Measurements from ENCODE around the gene PLCD3.

PLCD3 gene

GRCh38 chr17:45145035-45145389 is 12.7 kb upstream of the PLCD3 start:
- peak overlapping the region; percentile 70 for H3K9ac ChIP-seq (ENCODE audit: low read depth in 1 of 2, low read length in 2 of 2)
- H3K36me3 ChIP-seq (ENCODE audit: control insufficient read depth in 1 of 2, insufficient read depth in 2 of 2, low read length in 2 of 2), result no peaks in the 10 kb centered on the region
- no peaks in the 10 kb centered on the region for H3K9me3 ChIP-seq (ENCODE audit: control insufficient read depth in 1 of 2, low read length in 2 of 2)
- H3K4me1 ChIP-seq (ENCODE audit: control insufficient read depth in 1 of 2, insufficient read depth in 2 of 2, low read length in 2 of 2), result peaks cover 25 to 28% of the 10 kb centered on the region in 2 donors
- H3K27ac ChIP-seq (ENCODE audit: low read depth, low read length), result peak overlapping the region; percentile 73
- no peaks in the 10 kb centered on the region for H3K27me3 ChIP-seq (ENCODE audit: control insufficient read depth in 1 of 2, insufficient read depth in 2 of 2, low read length in 2 of 2)
- peak overlapping the region; percentile 60 to 66 for H3K4me3 ChIP-seq (ENCODE audit: low read depth in 1 of 2, low read length in 2 of 2)

- Histone ChIP-seq H3K9me3 (ENCODE audit: control insufficient read depth in 1 of 2, low read length in 2 of 2) (no peaks in the 10 kb centered on the region), H3K27ac (ENCODE audit: low read depth, low read length) (peak overlapping the region; percentile 73), H3K4me1 (ENCODE audit: control insufficient read depth in 1 of 2, insufficient read depth in 2 of 2, low read length in 2 of 2) (peaks cover 25 to 28% of the 10 kb centered on the region in 2 donors), H3K9ac (ENCODE audit: low read depth in 1 of 2, low read length in 2 of 2) (peak overlapping the region; percentile 70), H3K4me3 (ENCODE audit: low read depth in 1 of 2, low read length in 2 of 2) (peak overlapping the region; percentile 64 to 66), H3K36me3 (ENCODE audit: control insufficient read depth in 1 of 2, insufficient read depth in 2 of 2, low read length in 2 of 2) (peaks cover 0 to under 1% of the 10 kb centered on the region in 2 donors), H3K27me3 (ENCODE audit: control insufficient read depth in 1 of 2, insufficient read depth in 2 of 2, low read length in 2 of 2) (no peaks in the 10 kb centered on the region)
Measured at GRCh38 chr17:45144199-45145034, 12.1 kb upstream of the PLCD3 start.

GRCh38 chr17:45143767-45144198 is 11.5 kb upstream of the PLCD3 start:
- Histone ChIP-seq H3K27me3 (ENCODE audit: control insufficient read depth in 1 of 2, insufficient read depth in 2 of 2, low read length in 2 of 2) (no peaks in the 10 kb centered on the region), H3K36me3 (ENCODE audit: control insufficient read depth in 1 of 2, insufficient read depth in 2 of 2, low read length in 2 of 2) (peaks cover 0 to 4% of the 10 kb centered on the region in 2 donors), H3K4me1 (ENCODE audit: control insufficient read depth in 1 of 2, insufficient read depth in 2 of 2, low read length in 2 of 2) (peaks cover 25 to 26% of the 10 kb centered on the region in 2 donors), H3K27ac (ENCODE audit: low read depth, low read length) (peak overlapping the region; percentile 73), H3K4me3 (ENCODE audit: low read depth in 1 of 2, low read length in 2 of 2) (peak overlapping the region; percentile 64 to 66), H3K9ac (ENCODE audit: low read depth in 1 of 2, low read length in 2 of 2) (peak overlapping the region; percentile 57 to 70), H3K9me3 (ENCODE audit: control insufficient read depth in 1 of 2, low read length in 2 of 2) (no peaks in the 10 kb centered on the region)

- Histone ChIP-seq H3K4me1 (ENCODE audit: control insufficient read depth in 1 of 2, insufficient read depth in 2 of 2, low read length in 2 of 2) (peaks cover 25 to 26% of the 10 kb centered on the region in 2 donors), H3K27ac (ENCODE audit: low read depth, low read length) (peak overlapping the region; percentile 73), H3K36me3 (ENCODE audit: control insufficient read depth in 1 of 2, insufficient read depth in 2 of 2, low read length in 2 of 2) (peaks cover 0 to 6% of the 10 kb centered on the region in 2 donors), H3K9ac (ENCODE audit: low read depth in 1 of 2, low read length in 2 of 2) (peak overlapping the region in 1 of 2 donors; percentile 70), H3K4me3 (ENCODE audit: low read depth in 1 of 2, low read length in 2 of 2) (no peak overlapping the region), H3K27me3 (ENCODE audit: control insufficient read depth in 1 of 2, insufficient read depth in 2 of 2, low read length in 2 of 2) (no peaks in the 10 kb centered on the region), H3K9me3 (ENCODE audit: control insufficient read depth in 1 of 2, low read length in 2 of 2) (no peaks in the 10 kb centered on the region)
Measured at GRCh38 chr17:45143094-45143670, 10.9 kb upstream of the PLCD3 start.

GRCh38 chr17:45139533-45139920 is 7.2 kb upstream of the PLCD3 start:
- H3K27ac ChIP-seq (ENCODE audit: low read depth, low read length), result no peak overlapping the region
- H3K4me1 ChIP-seq (ENCODE audit: control insufficient read depth in 1 of 2, insufficient read depth in 2 of 2, low read length in 2 of 2), result peaks cover 25 to 28% of the 10 kb centered on the region in 2 donors
- H3K9me3 ChIP-seq (ENCODE audit: control insufficient read depth in 1 of 2, low read length in 2 of 2), result no peaks in the 10 kb centered on the region
- H3K27me3 ChIP-seq (ENCODE audit: control insufficient read depth in 1 of 2, insufficient read depth in 2 of 2, low read length in 2 of 2), result no peaks in the 10 kb centered on the region
- H3K4me3 ChIP-seq (ENCODE audit: low read depth in 1 of 2, low read length in 2 of 2), result no peak overlapping the region
- no peak overlapping the region for H3K9ac ChIP-seq (ENCODE audit: low read depth in 1 of 2, low read length in 2 of 2)
- peaks cover 0 to 9% of the 10 kb centered on the region in 2 donors for H3K36me3 ChIP-seq (ENCODE audit: control insufficient read depth in 1 of 2, insufficient read depth in 2 of 2, low read length in 2 of 2)

- no peak overlapping the region for H3K27ac ChIP-seq (ENCODE audit: low read depth, low read length)
- H3K9ac ChIP-seq (ENCODE audit: low read depth in 1 of 2, low read length in 2 of 2), result no peak overlapping the region
Measured at GRCh38 chr17:45138911-45139532, 6.7 kb upstream of the PLCD3 start.

GRCh38 chr17:45137561-45138305 is 5.4 kb upstream of the PLCD3 start:
- peaks cover 29% of the 10 kb centered on the region in 2 donors for H3K4me1 ChIP-seq (ENCODE audit: control insufficient read depth in 1 of 2, insufficient read depth in 2 of 2, low read length in 2 of 2)
- H3K9ac ChIP-seq (ENCODE audit: low read depth in 1 of 2, low read length in 2 of 2), result peak overlapping the region; percentile 58 to 86
- H3K9me3 ChIP-seq (ENCODE audit: control insufficient read depth in 1 of 2, low read length in 2 of 2), result no peaks in the 10 kb centered on the region
- peaks cover 0 to 9% of the 10 kb centered on the region in 2 donors for H3K36me3 ChIP-seq (ENCODE audit: control insufficient read depth in 1 of 2, insufficient read depth in 2 of 2, low read length in 2 of 2)
- H3K27ac ChIP-seq (ENCODE audit: low read depth, low read length), result peak overlapping the region; percentile 78
- peak overlapping the region; percentile 43 to 91 for H3K4me3 ChIP-seq (ENCODE audit: low read depth in 1 of 2, low read length in 2 of 2)
- no peaks in the 10 kb centered on the region for H3K27me3 ChIP-seq (ENCODE audit: control insufficient read depth in 1 of 2, insufficient read depth in 2 of 2, low read length in 2 of 2)

More at GRCh38 chr17:45138911-45139532, 6.7 kb upstream of the PLCD3 start:
- Histone ChIP-seq H3K4me1 (ENCODE audit: control insufficient read depth in 1 of 2, insufficient read depth in 2 of 2, low read length in 2 of 2) (peaks cover 25 to 27% of the 10 kb centered on the region in 2 donors), H3K9me3 (ENCODE audit: control insufficient read depth in 1 of 2, low read length in 2 of 2) (no peaks in the 10 kb centered on the region), H3K36me3 (ENCODE audit: control insufficient read depth in 1 of 2, insufficient read depth in 2 of 2, low read length in 2 of 2) (peaks cover 0 to 9% of the 10 kb centered on the region in 2 donors), H3K4me3 (ENCODE audit: low read depth in 1 of 2, low read length in 2 of 2) (no peak overlapping the region), H3K27me3 (ENCODE audit: control insufficient read depth in 1 of 2, insufficient read depth in 2 of 2, low read length in 2 of 2) (no peaks in the 10 kb centered on the region)

GRCh38 chr17:45136846-45137560 is 4.7 kb upstream of the PLCD3 start:
- Histone ChIP-seq H3K27me3 (ENCODE audit: control insufficient read depth in 1 of 2, insufficient read depth in 2 of 2, low read length in 2 of 2) (no peaks in the 10 kb centered on the region), H3K27ac (ENCODE audit: low read depth, low read length) (peak overlapping the region; percentile 23), H3K4me3 (ENCODE audit: low read depth in 1 of 2, low read length in 2 of 2) (peak overlapping the region; percentile 88 to 91), H3K36me3 (ENCODE audit: control insufficient read depth in 1 of 2, insufficient read depth in 2 of 2, low read length in 2 of 2) (peaks cover 0 to 9% of the 10 kb centered on the region in 2 donors), H3K4me1 (ENCODE audit: control insufficient read depth in 1 of 2, insufficient read depth in 2 of 2, low read length in 2 of 2) (peaks cover 29 to 32% of the 10 kb centered on the region in 2 donors), H3K9me3 (ENCODE audit: control insufficient read depth in 1 of 2, low read length in 2 of 2) (no peaks in the 10 kb centered on the region), H3K9ac (ENCODE audit: low read depth in 1 of 2, low read length in 2 of 2) (peak overlapping the region; percentile 63 to 86)

- peak overlapping the region; percentile 68 for H3K27ac ChIP-seq (ENCODE audit: low read depth, low read length)
- peaks cover 0 to 9% of the 10 kb centered on the region in 2 donors for H3K36me3 ChIP-seq (ENCODE audit: control insufficient read depth in 1 of 2, insufficient read depth in 2 of 2, low read length in 2 of 2)
- no peaks in the 10 kb centered on the region for H3K27me3 ChIP-seq (ENCODE audit: control insufficient read depth in 1 of 2, insufficient read depth in 2 of 2, low read length in 2 of 2)
- peak overlapping the region; percentile 86 to 97 for H3K9ac ChIP-seq (ENCODE audit: low read depth in 1 of 2, low read length in 2 of 2)
- H3K4me3 ChIP-seq (ENCODE audit: low read depth in 1 of 2, low read length in 2 of 2), result peak overlapping the region; percentile 88 to 91
- no peaks in the 10 kb centered on the region for H3K9me3 ChIP-seq (ENCODE audit: control insufficient read depth in 1 of 2, low read length in 2 of 2)
- peaks cover 37 to 40% of the 10 kb centered on the region in 2 donors for H3K4me1 ChIP-seq (ENCODE audit: control insufficient read depth in 1 of 2, insufficient read depth in 2 of 2, low read length in 2 of 2)
Measured at GRCh38 chr17:45135978-45136791, 3.9 kb upstream of the PLCD3 start.
